IPS DF 4.7 (cell line): ENCODE results near the gene GGCT.

Experiments used
- DNase-seq: peaks from one replicate; pipeline ENCODE4 v3.0.0-alpha.2; 2013; ENCODE audit warnings: low spot score; ENCODE audit errors: extremely low read depth

GGCT gene

GRCh38 chr7:30478349-30479201 lies 26.1 kb downstream of the GGCT start, which contains the start of gene NOD1:
Gene NOD1 (minus strand): TSS chr7:30478784. CDS start chr7:30456921, 21,863 bp downstream.
- no peak for DNase-seq

GRCh38 chr7:30476459-30477145 lies 28.0 kb downstream of the GGCT start:
- no peak for DNase-seq

GRCh38 chr7:30475580-30475979 lies 29.0 kb downstream of the GGCT start:
- DNase-seq: no peak

GRCh38 chr7:30474893-30475292 lies 29.7 kb downstream of the GGCT start:
- DNase-seq: no peak

- no peak for DNase-seq
Observed at GRCh38 chr7:30474485-30474884, 30.1 kb downstream of the GGCT start.

GRCh38 chr7:30473903-30474302 lies 30.7 kb downstream of the GGCT start:
- DNase-seq: no peak

GRCh38 chr7:30472784-30473775 lies 31.5 kb downstream of the GGCT start:
- no peak for DNase-seq

GRCh38 chr7:30472081-30472783 lies 32.4 kb downstream of the GGCT start:
- no peak for DNase-seq

GRCh38 chr7:30471205-30471604 lies 33.4 kb downstream of the GGCT start:
- no peak for DNase-seq

- DNase-seq: no peak
Observed at GRCh38 chr7:30470771-30471170, 33.9 kb downstream of the GGCT start.

- DNase-seq: no peak
Observed at GRCh38 chr7:30470163-30470770, 34.4 kb downstream of the GGCT start.

- DNase-seq: peak; percentile 89
Observed at GRCh38 chr7:30469303-30469702, 35.3 kb downstream of the GGCT start.

GRCh38 chr7:30468791-30469190 lies 35.8 kb downstream of the GGCT start:
- no peak for DNase-seq

- no peak for DNase-seq
Observed at GRCh38 chr7:30468041-30468440, 36.6 kb downstream of the GGCT start.

- no peak for DNase-seq
Observed at GRCh38 chr7:30467271-30467670, 37.4 kb downstream of the GGCT start.

- DNase-seq: no peak
Observed at GRCh38 chr7:30466266-30466665, 38.4 kb downstream of the GGCT start.

- DNase-seq: no peak
Observed at GRCh38 chr7:30465811-30466180, 38.8 kb downstream of the GGCT start.

GRCh38 chr7:30465046-30465810 lies 39.4 kb downstream of the GGCT start:
- DNase-seq: no peak

GRCh38 chr7:30464231-30464671 lies 40.4 kb downstream of the GGCT start:
- DNase-seq: no peak
